Activated CD8-positive, alpha-beta T cell treated with anti-CD3 and anti-CD28 coated beads for 36 hours (primary cell): ENCODE measurements around the gene SLC41A3. TPM values are rescaled to one million over a fixed set of nuclear protein-coding genes. Genes with fewer than 3 reads are reported as not detected.

Source experiments
- ATAC-seq: fragments of 200-7000 bp; cut with Tn5 transposase; one replicate; pipeline ENCODE4 v1.10.0; 2021; ENCODE audit warnings: mild to moderate bottlenecking, moderate library complexity
- CTCF ChIA-PET: fragments of 350-600 bp; sonication (Branson Sonifier 250); formaldehyde crosslinking; loops from one replicate; lab custom pipeline; 2021; ENCODE audit warnings: antibody characterized with exemption; lab: Charles Lee
- POLR2A ChIA-PET: fragments of 350-600 bp; sonication (Branson Sonifier 250); formaldehyde crosslinking; loops from one replicate; lab custom pipeline; 2021; ENCODE audit warnings: antibody characterized with exemption; lab: Charles Lee
- DNase-seq: peaks from one replicate; pipeline ENCODE4 v3.0.0-alpha.2; 2020
- H3K27ac Mint-ChIP-seq: one replicate; pipeline ENCODE4 v1.8.0; 2021; ENCODE audit warnings: mild to moderate bottlenecking, mixed read lengths
- H3K27me3 Mint-ChIP-seq: one replicate; pipeline ENCODE4 v1.8.0; 2021; ENCODE audit warnings: mixed read lengths
- H3K36me3 Mint-ChIP-seq: one replicate; pipeline ENCODE4 v1.8.0; 2021; ENCODE audit warnings: low read depth, mixed read lengths
- H3K4me1 Mint-ChIP-seq: one replicate; pipeline ENCODE4 v1.8.0; 2021; ENCODE audit warnings: low read depth, mixed read lengths
- H3K4me3 Mint-ChIP-seq: one replicate; pipeline ENCODE4 v1.8.0; 2021; ENCODE audit warnings: mild to moderate bottlenecking, moderate library complexity, mixed read lengths
- H3K9me3 Mint-ChIP-seq: one replicate; pipeline ENCODE4 v1.8.0; 2021; ENCODE audit warnings: mixed read lengths
- intact Hi-C: fragments of 100-400 bp; cut with micrococcal nuclease; formaldehyde crosslinking; loops from one replicate; pipeline ENCODE4 v1.10.0; 2022
- total RNA-seq, 2 experiments: library from RNA; stranded (reverse); gene quantifications; one replicate each; pipeline ENCODE4 v1.2.3, GENCODE V29; 2021
- TF ChIP-seq, protein P1 (sequence below): fragments of 200-600 bp; IDR thresholded peaks from one replicate; pipeline ENCODE4 v1.8.0; 2022; ENCODE audit warnings: antibody characterized with exemption, mild to moderate bottlenecking

Gene SLC41A3
- total RNA-seq, 2 experiments from 2014 or later = 19.1 to 23.4 TPM

- Mint-ChIP-seq H3K4me3 (no peak overlapping the region), H3K4me1 (no peaks in the 10 kb centered on the region), H3K9me3 (no peaks in the 10 kb centered on the region), H3K36me3 (no peaks in the 10 kb centered on the region), H3K27me3 (peaks cover 4% of the 10 kb centered on the region), H3K27ac (no peak overlapping the region)
- POLR2A ChIA-PET = no interaction called here
- intact Hi-C loops = no loop called here
- no peak for DNase-seq
- TF ChIP-seq, protein P1, sequence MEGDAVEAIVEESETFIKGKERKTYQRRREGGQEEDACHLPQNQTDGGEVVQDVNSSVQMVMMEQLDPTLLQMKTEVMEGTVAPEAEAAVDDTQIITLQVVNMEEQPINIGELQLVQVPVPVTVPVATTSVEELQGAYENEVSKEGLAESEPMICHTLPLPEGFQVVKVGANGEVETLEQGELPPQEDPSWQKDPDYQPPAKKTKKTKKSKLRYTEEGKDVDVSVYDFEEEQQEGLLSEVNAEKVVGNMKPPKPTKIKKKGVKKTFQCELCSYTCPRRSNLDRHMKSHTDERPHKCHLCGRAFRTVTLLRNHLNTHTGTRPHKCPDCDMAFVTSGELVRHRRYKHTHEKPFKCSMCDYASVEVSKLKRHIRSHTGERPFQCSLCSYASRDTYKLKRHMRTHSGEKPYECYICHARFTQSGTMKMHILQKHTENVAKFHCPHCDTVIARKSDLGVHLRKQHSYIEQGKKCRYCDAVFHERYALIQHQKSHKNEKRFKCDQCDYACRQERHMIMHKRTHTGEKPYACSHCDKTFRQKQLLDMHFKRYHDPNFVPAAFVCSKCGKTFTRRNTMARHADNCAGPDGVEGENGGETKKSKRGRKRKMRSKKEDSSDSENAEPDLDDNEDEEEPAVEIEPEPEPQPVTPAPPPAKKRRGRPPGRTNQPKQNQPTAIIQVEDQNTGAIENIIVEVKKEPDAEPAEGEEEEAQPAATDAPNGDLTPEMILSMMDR = no peak
- CTCF ChIA-PET = no interaction called here
- no peak for ATAC-seq
These were observed 44.0 kb upstream of the SLC41A3 start for GRCh38 chr3:126127904-126128303.

DNA sequence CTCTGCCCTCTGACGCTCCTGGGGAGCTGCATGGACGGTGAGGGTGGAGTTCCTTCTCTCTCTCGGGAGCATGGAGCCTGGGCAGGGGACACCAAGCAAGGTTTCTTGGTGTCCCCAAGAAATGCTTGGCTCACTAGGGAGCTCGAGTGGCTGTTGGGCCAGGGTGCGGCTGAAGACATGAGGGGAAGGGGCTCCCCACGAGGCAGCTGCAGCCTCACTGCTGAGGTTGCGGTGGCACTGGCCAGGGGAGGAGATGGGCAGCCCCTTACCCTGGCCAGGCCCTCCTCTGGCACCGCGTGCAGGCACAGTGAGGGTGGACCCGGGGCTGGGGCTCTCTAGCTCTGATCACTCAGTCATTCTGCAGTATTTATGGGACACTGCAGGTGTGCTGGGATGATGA is 43.5 kb upstream of the SLC41A3 start:
- Mint-ChIP-seq H3K4me1 (no peaks in the 10 kb centered on the region), H3K36me3 (no peaks in the 10 kb centered on the region), H3K9me3 (no peaks in the 10 kb centered on the region), H3K4me3 (no peak overlapping the region), H3K27ac (no peak overlapping the region), H3K27me3 (peaks cover 4% of the 10 kb centered on the region)
- TF ChIP-seq, protein P1 = no peak
- ChIA-PET POLR2A (no interaction called here), CTCF (no interaction called here)
- no peak for ATAC-seq
- no peak for DNase-seq
- intact Hi-C loops = no loop called here

GRCh38 chr3:126126811-126127431 is 43.0 kb upstream of the SLC41A3 start:
- DNase-seq = no peak
- Mint-ChIP-seq H3K4me3 (no peak overlapping the region), H3K27me3 (peaks cover 4% of the 10 kb centered on the region), H3K4me1 (no peaks in the 10 kb centered on the region), H3K36me3 (no peaks in the 10 kb centered on the region), H3K9me3 (no peaks in the 10 kb centered on the region), H3K27ac (no peak overlapping the region)
- ChIA-PET POLR2A (no interaction called here), CTCF (no interaction called here)
- ATAC-seq = no peak
- intact Hi-C loops = no loop called here
- TF ChIP-seq, protein P1 = no peak

DNA sequence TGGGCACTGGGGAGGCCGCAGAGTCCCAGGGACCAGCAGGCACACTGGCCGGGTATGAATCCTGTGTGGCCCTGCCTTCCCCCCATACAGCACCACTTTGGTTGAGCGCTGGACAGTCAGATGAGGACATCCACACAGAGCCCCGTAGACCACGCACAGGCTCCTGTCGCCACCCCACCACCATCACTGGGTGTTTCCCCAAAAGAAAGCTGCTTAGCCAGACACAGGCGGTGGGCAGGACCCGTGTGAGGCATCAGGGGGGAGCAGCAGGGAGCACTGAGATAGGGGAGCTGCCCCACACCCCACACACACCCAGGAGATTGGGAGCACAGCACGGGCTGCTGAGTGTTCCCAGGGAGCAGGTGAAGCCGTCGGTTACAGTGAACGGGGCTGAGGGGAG is 42.4 kb upstream of the SLC41A3 start:
- intact Hi-C loops = no loop called here
- TF ChIP-seq, protein P1 = no peak
- no peak for ATAC-seq
- Mint-ChIP-seq H3K4me3 (no peak overlapping the region), H3K4me1 (no peaks in the 10 kb centered on the region), H3K36me3 (no peaks in the 10 kb centered on the region), H3K27ac (no peak overlapping the region), H3K9me3 (no peaks in the 10 kb centered on the region), H3K27me3 (peaks cover 4% of the 10 kb centered on the region)
- DNase-seq = no peak
- ChIA-PET POLR2A (no interaction called here), CTCF (no interaction called here)

DNA sequence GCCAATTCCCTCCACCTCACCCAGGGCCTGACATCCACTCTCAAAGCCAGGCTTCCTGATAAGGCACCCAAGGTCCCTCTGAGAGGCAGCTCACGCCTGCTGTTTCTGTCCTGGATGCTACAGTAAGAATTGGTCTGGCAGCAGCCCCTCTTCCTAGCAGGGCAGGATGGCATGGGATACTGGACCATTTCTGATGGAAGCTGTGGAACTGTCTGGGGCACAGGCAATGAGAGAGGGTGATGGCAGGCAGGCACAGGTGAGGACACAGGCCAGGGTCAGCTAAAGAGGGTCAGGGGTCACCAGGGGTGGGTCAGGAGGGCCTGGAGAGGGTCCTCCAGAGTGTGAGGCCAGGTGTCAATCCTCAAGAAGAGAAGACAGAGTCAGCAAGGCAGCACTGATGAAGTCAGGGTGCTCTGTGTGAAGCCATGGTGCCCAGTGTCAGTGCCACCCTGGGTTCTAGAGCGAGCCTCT is 41.9 kb upstream of the SLC41A3 start:
- H3K4me1 Mint-ChIP-seq = no peaks in the 10 kb centered on the region
- no peak overlapping the region for H3K4me3 Mint-ChIP-seq
- CTCF ChIA-PET = no interaction called here
- H3K9me3 Mint-ChIP-seq = no peaks in the 10 kb centered on the region
- POLR2A ChIA-PET = no interaction called here
- DNase-seq = no peak
- ATAC-seq = no peak
- no peaks in the 10 kb centered on the region for H3K36me3 Mint-ChIP-seq
- TF ChIP-seq, protein P1 = no peak
- no peak overlapping the region for H3K27ac Mint-ChIP-seq
- H3K27me3 Mint-ChIP-seq = peaks cover 4% of the 10 kb centered on the region
- intact Hi-C loops = no loop called here
